EH (cell line): ENCODE measurements around the gene SARM1.

ENCODE experiments used
- DNase-seq: peaks from one replicate; pipeline ENCODE4 v3.0.0-alpha.2; 2015; ENCODE audit warnings: low read depth

Gene SARM1

DNA sequence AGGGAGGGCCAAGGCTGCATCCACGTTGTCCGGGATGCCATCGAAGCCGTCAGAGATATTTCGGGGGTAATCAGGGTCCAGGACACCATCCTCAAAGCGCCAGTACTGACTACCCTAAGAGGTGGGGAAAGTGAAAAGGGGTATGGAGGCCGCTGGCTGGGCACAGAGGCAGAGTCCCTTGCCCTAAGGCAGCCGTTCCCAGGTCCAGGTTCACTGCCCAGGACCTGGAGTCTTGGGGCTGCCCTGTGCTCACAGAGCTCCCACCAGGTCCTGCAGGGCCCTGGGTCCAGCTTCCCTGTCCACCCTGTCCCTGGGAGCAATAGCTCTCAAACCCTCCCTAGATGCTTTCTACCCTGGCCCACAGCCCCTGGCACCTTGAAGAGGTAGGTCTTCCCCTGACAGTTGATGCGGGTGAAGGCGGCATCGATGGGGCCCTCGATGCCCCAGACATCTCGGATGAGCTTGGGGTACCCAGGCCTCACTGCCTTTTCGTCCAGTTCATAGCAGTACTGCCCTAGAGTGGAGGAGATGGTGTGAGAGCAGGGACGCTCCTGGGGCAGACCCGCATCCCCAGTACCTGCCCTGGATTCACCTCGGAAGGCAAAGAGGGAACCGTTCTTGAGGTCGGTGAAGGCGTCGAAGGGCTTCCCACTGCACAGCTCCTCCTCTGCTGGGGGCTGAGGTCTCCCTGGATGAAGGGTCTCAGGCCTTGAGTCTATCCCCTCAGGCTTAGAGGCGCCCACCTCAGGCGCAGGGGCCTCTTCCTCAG lies 2.4 kb upstream of the SARM1 start:
- DNase-seq: no peak

- no peak for DNase-seq
Measured at GRCh38 chr17:28369684-28370034, 1.8 kb upstream of the SARM1 start.

- peak; percentile 74 for DNase-seq
Measured at GRCh38 chr17:28370035-28370743, 1.3 kb upstream of the SARM1 start, which contains the start of gene VTN. Gene VTN, minus strand, starts transcription at chr17:28370307. Its CDS starts 104 bp downstream, at chr17:28370203.

DNA sequence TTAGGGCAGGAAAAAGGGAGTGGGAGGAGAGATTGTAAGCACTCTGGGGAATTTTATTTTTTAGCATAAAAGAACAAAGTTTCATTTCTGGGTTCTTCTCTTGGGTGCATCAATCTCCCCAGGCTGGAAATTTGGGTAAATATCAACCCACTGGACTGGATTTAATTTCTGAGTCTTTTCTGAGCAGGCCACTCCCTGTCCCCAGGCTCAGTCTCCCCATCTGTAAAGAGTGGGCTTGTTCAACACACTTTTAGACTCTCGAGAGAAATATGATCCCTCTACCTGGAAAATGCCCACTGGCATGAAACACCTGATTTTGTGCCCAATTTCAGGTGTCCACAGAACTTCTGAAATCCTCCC lies 770 bp upstream of the SARM1 start:
- DNase-seq: no peak

DNA sequence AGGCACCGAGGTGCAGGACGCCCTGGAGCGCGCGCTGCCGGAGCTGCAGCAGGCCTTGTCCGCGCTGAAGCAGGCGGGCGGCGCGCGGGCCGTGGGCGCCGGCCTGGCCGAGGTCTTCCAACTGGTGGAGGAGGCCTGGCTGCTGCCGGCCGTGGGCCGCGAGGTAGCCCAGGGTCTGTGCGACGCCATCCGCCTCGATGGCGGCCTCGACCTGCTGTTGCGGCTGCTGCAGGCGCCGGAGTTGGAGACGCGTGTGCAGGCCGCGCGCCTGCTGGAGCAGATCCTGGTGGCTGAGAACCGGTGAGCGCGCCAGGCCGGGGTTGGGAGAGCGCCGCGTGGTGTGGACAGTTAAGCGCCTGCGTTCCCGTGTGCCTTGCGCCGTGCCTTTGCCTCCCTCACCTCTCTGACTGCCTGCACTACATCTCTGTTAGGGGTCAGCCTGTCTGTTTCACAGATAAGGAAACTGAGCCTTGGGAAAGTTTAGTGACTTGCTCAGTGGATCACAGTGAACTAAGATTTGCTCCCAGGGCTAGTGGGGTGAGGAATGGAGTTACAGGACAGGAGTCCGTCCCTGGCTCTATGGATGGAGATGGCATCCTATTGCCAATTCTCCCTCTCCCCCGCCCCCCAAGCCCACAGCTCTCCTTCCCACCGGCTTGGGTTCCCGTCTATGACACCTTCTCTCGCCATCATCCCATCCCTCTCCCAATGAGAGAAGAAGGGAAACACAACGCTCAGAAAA lies 880 bp downstream of the SARM1 start:
- peak; percentile 45 for DNase-seq

GRCh38 chr17:28372945-28373274 lies 1.4 kb downstream of the SARM1 start:
- DNase-seq: no peak

GRCh38 chr17:28379814-28380801 lies 8.6 kb downstream of the SARM1 start:
- peak; percentile 98 for DNase-seq

GRCh38 chr17:28381141-28381825 lies 9.8 kb downstream of the SARM1 start:
- no peak for DNase-seq

- no peak for DNase-seq
Measured at GRCh38 chr17:28384281-28385036, 13.0 kb downstream of the SARM1 start.

GRCh38 chr17:28385037-28385400 lies 13.5 kb downstream of the SARM1 start:
- DNase-seq: no peak

- no peak for DNase-seq
Measured at GRCh38 chr17:28385406-28385805, 13.9 kb downstream of the SARM1 start.

- DNase-seq: no peak
Measured at GRCh38 chr17:28386391-28386790, 14.9 kb downstream of the SARM1 start.

DNA sequence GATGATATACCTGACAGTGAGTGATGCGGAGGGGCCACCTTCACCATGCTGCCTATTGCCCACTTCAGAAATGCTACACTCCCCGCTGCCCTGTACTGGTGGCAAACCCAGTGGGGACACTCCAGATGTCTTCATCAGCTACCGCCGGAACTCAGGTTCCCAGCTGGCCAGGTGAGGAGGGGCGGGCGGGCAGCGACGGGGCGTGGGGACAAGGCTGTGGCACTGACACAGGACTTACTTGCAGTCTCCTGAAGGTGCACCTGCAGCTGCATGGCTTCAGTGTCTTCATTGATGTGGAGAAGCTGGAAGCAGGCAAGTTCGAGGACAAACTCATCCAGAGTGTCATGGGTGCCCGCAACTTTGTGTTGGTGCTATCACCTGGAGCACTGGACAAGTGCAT lies 16.6 kb downstream of the SARM1 start:
- DNase-seq: no peak

DNA sequence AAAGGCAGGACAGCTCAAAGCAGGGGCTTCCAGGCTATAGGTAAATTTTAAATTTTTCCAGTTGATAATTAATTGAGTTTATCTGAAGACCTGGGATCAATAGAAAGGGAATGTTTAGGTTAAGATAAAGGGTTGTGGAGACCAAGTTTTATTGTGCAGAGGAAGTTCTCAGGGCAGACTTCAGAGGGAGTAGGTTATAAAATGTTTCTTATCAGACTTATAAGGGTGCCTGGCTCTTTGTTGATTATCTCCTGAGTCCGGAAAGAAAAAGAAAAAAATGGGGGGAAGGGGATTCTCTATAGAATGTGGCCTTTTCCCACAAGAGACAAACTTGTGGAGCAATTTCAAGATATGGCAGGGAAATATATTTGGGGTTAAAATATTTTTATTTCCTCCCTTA lies 18.6 kb downstream of the SARM1 start:
- no peak for DNase-seq

DNA sequence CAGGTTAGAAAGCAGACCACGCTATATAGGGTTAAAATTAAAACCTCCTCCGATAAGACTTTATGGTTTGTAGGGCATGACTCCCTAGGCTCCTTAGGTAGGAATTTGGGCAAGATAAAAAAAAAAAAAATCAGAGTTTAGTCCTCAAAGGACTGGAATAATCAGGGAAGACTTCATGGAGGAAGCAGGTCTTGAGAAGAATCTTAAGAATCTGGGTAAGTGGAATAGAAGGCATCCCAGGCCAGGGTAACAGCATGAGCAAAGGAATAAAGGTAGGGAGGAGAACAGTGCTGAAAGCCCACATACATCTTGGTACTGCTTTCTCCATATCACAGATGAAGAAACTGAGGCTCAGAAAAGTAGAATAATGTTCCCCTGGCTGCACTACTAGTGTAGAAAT lies 19.1 kb downstream of the SARM1 start:
- DNase-seq: no peak

DNA sequence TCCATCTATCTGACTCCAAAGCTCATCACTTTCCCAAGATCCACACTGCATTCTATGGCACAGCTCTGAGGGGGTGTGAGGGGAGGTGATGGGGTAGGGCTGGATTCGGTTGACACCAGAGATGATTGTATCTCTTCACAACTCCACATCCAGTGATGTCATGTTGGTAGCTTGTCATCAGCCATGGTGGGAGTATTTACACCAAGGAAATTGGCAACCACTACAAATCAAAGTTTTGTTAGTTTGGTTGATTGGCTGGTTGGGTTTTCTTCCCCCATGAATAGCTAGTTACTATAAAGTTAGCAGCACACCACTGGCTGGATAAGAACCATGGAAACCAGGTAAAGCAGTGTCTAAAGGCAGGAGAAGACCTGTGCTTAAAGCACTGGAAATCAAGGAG lies 19.5 kb downstream of the SARM1 start:
- no peak for DNase-seq

DNA sequence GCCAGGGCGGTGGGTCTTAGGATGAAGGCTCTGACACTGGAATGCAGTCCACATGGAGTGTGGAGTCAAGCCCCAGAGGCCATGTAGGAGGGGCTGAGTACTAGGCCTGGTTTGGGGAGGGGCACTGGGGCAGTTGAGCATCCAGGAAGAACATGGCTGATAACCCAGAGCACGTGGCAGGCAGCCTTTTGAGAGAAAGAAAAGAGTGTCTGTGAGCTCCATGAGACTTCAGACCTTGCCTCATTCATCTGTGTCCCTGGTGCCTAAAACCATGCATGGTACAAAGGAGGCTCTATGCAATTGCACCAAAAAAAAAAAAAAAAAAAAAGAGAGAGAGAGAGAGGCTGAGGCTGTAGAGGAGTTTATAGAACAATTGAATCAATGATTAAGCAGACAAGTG lies 19.9 kb downstream of the SARM1 start:
- no peak for DNase-seq

DNA sequence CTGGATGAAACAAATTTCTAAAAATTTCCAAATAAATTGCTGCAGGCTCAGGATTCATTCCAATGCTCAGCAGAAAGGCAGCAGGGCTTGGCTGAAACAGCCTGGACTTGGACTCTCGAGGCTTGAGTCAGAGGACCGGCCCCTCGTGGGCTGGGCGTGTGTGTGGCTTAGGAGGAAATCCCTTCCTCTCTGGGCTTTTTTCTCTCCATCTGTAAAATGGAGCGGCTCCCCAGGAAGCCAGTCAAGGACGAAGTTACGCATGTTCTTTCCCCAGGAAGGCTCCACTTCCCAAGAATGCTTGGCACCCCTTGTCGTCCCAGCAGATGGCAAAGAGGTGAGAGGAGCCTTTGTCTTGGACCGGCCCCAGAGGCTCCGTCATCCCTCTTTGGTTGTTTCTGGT lies 21.0 kb downstream of the SARM1 start:
- DNase-seq: no peak

GRCh38 chr17:28394337-28395116 lies 23.0 kb downstream of the SARM1 start:
- peak; percentile 75 for DNase-seq

DNA sequence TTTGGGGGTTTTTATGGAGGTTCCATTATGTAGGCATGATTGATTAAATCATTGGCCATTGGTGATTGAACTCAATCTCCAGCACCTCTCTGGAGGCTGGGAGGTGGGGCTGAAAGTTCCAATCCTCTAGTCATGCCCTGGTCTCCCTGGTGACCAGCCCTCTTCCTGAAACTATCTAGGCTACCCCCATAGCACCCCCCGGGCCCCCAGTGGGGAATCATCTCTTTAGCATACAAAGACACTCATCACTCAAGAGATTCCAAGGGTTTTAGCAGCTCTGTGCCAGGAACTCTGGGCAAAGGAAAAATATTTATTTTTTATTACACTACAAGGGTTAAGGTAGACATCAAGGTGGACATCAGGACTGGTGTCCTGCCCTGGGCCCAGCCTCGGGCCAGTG lies 23.9 kb downstream of the SARM1 start:
- no peak for DNase-seq
